ENCODE measurements around the gene TMUB2. TPM values are rescaled to one million over a fixed set of nuclear protein-coding genes. Genes with fewer than 3 reads are reported as not detected.
A peak's percentile ranks its signal among the peaks of the same experiment; 100 is the strongest.

The TMUB2 gene
- total and polyA plus RNA-seq, 9 of the 15 experiments (the other 6 are each of a cell fraction or from before 2014, with no cell fraction given) = 4.1 to 29.8 (median 16.3) TPM

DNA sequence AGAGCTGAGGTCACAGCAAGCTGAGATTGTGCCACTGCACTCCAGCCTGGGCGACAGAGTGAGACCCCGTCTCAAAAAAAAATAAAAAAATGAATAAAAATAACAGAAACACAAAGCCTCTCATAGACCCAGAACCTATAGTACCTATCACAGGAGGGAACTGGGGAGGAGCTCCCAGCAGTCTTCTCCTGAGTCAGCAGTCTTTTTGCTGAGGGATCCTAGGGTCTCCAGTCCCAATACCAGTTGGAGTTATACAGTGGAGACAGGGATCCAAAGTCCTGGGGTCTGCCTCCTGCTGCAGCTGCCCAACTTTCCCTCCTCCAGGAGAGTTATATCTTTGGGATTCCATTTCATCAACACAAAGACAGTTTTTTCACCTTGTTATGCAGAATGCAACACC is 3.7 kb upstream of the TMUB2 start (continued):
- TF ChIP-seq C11orf30 (IDR thresholded peaks at IDR 0.05; ENCODE audit: low read depth) = peak; percentile 35; the same call in 1 of the 2 replicates
- TF ChIP-seq, protein P1, sequence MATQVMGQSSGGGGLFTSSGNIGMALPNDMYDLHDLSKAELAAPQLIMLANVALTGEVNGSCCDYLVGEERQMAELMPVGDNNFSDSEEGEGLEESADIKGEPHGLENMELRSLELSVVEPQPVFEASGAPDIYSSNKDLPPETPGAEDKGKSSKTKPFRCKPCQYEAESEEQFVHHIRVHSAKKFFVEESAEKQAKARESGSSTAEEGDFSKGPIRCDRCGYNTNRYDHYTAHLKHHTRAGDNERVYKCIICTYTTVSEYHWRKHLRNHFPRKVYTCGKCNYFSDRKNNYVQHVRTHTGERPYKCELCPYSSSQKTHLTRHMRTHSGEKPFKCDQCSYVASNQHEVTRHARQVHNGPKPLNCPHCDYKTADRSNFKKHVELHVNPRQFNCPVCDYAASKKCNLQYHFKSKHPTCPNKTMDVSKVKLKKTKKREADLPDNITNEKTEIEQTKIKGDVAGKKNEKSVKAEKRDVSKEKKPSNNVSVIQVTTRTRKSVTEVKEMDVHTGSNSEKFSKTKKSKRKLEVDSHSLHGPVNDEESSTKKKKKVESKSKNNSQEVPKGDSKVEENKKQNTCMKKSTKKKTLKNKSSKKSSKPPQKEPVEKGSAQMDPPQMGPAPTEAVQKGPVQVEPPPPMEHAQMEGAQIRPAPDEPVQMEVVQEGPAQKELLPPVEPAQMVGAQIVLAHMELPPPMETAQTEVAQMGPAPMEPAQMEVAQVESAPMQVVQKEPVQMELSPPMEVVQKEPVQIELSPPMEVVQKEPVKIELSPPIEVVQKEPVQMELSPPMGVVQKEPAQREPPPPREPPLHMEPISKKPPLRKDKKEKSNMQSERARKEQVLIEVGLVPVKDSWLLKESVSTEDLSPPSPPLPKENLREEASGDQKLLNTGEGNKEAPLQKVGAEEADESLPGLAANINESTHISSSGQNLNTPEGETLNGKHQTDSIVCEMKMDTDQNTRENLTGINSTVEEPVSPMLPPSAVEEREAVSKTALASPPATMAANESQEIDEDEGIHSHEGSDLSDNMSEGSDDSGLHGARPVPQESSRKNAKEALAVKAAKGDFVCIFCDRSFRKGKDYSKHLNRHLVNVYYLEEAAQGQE (IDR thresholded peaks at IDR 0.05; ENCODE audit: borderline replicate concordance) = no peak
- TF ChIP-seq, protein P1 (CRISPR knock-in tag; IDR thresholded peaks at IDR 0.05; ENCODE audit: low read depth) = no peak
- no peak for TF ChIP-seq BACH1 (tag; IDR thresholded peaks at IDR 0.05)
- no peak for TF ChIP-seq LEF1 (IDR thresholded peaks at IDR 0.05)
- TF ChIP-seq HDAC1 (IDR thresholded peaks at IDR 0.05) = no peak
- no peak for TF ChIP-seq TARDBP (IDR thresholded peaks at IDR 0.05)

All from K562 (cell line).